NCI-H1105 (cell line): ENCODE results near the gene SEC61G.

Experiments
- DNase-seq: peaks from one replicate; lab custom pipeline; 2025; lab: John Stamatoyannopoulos, UW

The SEC61G gene

DNA sequence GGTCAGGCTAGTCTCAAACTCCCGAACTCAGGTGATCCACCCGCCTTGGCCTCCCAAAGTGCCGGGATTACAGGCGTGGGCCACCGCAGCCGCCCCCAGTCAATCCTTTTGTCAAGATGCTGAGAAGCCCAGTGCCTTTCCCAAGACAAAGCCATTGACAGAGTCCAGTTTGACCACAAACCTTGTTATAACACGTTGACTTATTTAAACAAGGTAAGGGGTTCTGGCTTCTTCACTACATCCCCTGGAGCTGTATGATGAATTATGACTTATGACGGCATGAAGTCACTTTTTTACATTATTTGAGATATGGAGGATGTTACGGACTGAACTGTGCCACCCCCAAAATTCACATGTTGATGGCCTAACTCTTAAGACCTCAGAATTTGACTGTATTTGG, 5.8 kb upstream of the SEC61G start:
- DNase-seq: no peak

DNA sequence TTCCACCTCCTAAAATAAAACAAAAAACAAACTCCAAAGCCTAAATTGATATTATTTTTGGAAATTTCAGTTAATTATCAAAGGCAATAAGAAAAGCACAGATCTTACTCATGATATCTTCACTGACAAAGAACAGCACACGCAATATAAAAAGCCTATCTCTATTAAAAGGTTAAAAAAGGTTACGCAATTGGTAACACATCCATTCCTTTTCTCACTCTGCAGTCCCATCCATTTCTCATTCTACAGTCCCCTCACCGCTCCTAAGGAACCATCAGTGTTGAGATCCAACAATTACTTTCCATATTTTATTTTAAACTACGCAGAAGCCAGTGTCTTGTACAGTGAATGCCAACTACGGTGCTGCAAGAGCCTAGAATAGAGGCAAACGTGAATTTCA, 1.3 kb downstream of the SEC61G start:
- no peak for DNase-seq

DNA sequence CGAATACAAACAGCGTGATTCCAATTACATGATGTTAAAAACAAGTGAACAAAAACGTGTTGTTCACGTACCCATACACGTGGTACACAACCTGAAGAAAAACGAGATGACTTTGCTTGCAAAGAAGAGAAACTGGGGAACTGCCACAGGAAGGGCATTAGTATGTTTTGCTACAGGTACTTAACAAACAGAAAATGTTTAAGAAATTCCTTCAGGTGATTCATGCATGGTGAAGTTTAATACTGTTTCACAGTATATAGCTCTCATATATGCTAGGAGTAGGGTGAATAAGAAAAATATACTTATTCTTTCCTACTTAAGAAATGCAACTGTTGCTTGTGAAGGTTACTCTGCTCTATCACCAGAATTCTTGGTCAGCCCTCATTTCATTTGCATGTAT, 9.8 kb downstream of the SEC61G start:
- DNase-seq: no peak

DNA sequence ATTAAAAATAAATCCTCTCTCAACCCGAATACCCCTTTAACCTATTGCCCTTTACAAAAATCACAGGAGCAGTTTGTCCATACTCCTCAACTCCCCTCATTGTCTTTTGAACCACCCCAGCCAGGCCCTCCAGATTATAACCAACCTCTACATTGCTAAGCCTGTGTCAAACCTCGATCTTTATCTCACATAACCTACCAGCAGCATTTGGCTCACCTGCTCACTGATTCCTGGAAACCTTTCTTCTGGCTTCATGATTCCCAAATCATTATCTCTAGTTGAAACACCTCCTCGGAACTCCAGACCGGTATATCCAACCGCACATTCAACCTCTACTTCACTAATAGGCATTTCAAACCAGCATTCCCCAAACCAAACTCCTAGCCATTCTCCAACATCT, 11.8 kb downstream of the SEC61G start:
- DNase-seq: no peak

DNA sequence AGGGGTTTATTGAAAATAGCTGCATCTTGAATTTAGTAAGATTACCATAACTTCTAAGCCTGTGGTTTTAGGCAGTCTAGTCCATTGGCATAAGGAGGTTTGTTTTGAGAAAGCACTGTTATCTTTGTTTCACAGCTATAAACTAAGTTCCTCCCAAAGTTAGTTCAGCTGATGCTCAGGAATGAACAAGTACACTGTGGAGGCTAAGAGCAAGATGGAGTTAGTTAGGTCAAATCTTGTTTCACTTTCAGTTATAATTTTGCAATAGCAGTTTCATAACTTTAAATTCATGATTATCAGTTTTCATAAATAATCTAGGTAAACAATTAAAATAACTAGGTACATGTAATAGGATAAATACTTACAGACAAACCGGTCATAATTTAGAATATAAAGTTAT, 15.4 kb downstream of the SEC61G start:
- DNase-seq: no peak

DNA sequence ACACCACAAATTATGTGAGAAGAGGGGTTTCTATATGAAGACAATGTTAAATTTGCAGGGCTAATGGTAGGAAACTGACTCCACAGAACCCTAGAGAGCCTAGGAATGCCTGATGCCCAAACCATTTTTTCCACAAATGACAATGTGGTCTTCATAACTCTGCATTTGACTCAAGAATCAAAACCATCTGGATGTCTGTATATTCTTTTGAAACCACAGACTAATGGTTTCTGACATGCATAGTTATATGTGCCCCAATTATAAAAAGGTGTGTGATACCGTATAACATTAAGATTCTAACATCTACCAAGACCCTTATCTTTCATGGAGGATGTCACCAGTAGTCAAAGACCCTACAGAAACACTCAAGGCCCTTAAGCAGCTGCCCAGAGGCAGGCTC, 20.3 kb downstream of the SEC61G start:
- no peak for DNase-seq

DNA sequence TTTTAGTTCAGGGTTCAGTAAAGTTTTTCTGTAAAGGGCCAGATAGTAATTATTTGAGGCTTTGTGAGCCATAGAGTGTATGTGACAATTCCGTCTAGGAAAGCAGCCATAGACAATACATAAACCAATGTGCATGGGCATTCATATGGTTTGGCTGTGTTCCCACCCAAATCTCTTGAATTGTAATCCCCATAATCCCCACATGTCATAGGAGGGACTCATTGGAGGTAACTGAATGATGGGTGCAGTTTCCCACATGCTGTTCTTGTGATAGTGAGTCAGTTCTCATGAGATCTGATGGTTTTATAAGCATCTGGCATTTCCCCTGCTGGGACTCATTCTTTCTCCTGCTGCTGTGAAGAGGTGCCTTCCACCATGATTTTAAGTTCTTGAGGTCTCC, 29.9 kb downstream of the SEC61G start:
- no peak for DNase-seq

DNA sequence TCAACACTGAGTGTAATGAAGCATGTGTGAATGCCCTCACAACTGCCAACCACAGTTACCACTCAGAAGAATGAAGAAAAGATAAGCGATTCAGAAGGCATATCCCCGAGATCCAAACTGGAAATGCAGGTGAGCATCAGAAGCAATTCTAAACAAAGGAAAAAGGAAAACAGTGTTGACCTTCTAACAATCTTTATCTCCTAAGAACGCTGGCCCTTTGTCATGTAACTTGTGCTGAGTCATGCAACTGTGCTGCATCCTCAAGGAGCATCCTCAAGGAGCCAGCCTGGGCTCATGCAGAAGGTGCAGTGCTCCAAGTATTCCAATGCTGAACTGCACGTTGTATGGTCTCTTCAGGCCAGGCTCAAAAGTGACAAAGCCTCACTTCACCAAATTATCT, 30.6 kb downstream of the SEC61G start:
- DNase-seq: no peak

DNA sequence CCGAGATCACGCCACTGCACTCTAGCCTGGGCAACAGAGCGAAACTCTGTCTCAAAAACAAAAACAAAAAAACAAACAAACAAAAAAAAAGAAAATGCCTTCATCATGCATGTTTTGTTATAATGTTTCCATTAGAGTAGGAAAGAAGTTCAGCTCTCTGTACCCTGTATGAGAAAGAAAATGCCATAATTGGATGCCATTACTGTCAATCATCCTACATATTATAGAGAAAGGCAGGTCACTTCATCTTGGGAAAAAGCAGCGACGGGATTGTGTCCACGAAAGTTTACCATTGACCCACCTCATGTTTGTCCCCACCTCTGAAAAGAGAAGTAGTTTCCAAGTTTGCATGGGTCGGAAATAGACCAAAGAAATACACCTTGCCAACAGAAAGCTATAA, 33.8 kb downstream of the SEC61G start:
- no peak for DNase-seq

DNA sequence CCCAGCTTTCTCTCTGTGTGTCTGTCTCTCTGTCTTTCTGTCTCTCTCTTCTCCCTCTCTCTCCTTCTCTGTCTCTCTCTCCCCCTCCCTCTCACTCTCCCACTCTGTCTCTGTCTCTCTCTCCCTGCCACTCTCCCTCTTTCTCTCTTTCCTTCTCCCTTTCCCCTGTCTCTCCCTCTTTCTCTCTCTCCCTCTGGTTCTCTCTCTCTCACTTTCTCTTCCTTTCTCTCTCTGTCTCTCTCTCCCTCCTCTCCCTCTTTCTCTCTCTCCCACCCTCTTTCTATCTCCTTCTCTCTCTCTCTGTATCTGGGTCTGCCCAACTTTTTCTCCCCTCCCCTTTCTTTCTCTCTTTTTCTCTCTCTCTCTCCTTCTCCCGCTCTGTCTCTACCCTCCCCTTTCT, 36.5 kb downstream of the SEC61G start:
- DNase-seq: no peak

DNA sequence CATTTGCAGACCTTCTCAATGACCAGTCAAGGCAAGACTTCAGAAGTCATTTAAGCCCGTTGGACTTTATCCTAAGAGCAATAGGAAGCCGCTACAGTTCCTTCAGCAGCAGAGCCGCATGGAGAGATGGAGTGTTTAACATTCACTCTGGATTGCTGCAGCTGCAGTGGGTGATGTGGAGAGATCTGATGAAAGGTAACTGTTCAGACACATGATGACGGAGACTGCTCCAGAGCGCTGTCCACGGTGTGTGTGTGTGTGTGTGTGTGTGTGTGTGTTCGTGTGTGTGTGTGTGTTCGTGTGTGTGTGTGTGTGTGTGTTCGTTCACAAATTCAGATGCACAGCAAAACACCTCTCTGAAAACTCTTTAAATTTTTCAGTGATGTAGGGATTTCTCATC, 37.0 kb downstream of the SEC61G start:
- DNase-seq: no peak

DNA sequence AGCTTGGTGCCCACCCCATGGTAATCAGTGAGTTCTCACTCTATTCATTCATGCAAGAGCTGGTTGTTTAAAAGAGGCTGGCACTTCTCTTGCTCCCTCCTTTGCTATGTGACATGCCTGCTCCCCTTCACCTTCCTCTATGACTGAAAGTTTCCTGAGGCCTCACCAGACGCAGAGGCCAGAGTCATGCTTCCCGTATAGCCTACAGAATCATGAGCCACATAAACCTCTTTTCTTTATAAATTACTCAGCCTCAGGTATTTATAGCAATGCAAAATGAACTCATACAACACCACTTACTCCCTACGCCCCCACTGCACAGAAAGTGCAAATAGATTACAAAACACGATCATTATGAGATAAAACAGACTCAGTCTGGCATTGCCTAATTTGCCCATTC, 39.0 kb downstream of the SEC61G start:
- no peak for DNase-seq

DNA sequence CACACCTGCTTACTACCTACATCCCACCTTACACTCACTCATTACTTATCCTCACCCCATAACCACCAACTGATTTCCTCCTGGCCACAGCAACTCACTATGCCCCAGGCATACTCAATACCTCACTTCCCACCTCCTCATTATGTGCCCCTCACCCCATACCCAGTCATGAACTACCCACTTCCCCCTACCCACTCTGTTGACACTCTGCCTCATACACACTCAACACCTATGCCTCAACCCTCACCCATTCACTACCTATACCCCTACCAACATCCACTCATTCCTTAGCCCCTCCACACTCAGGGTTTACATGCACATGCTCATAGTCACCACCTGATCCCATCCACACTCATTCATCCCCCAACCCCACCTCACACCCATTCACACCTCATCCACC, 39.6 kb downstream of the SEC61G start:
- no peak for DNase-seq

DNA sequence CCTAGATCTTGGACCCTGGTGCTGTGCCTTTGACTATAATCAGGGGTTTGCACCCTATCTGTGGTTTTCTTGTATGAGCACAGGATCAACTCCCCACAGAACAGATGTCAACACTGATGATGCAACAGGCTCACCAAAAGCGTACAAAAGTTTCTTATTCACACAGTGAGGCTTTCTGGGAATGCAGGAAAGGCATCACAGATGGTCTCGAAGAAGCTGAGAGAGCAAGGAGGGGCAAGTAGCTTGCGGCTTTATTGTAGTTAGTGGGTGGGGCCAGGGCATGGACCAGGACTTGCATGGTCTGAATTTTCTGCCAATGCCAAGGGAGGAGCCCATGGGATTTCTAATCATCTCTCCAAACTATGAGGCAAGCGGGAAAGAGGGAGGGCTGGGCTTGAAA, 46.2 kb downstream of the SEC61G start:
- DNase-seq: no peak

DNA sequence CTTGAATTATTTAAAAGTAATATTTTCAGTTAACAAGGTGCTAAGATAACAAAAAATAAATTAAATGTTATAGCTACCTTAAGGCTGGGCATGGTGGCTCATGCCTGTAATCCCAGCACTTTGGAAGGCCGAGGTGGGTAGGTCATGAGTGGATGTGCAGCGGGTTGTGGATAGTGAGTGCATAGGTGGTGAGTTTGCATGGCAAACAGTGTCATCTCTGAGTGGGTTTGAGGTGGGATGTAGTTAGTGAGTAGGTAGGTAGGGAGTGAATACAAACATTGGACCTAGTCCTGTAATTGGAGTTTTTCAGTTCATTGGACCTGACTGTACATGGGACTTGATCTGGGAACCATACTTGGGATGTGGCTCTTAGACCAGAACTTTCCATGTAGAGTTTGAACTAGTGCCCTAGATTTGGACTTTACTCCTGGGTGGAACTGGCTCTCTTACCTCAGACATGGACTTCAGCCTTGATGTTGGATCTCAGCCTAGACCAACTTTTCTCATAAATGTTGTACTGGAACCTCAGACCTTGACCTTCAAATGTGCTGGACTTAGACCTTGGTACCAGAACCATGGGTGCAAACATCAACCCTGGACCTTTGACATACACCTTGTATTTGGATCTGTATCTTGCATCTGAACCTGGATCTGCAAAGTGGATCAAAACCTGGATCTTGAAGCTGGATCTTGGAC, 47.0 kb downstream of the SEC61G start:
- DNase-seq: no peak

DNA sequence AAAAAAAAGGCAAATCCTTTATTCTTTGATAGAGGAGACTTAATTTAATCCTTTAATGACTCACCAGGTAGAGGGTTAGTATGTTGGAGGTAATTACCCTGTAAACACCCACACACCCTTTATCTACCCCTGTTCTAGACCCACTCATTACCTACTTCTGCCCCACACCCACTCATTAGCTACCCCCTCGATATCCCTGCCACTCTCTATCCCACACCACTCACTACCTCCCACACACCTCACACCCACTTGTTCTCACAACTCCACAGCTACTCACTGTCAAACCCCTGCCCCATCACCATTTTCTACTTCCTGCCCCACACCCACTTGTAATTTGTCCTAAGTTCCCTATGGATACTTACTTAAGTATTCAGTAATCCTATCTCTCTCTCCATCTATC, 49.7 kb downstream of the SEC61G start:
- no peak for DNase-seq

DNA sequence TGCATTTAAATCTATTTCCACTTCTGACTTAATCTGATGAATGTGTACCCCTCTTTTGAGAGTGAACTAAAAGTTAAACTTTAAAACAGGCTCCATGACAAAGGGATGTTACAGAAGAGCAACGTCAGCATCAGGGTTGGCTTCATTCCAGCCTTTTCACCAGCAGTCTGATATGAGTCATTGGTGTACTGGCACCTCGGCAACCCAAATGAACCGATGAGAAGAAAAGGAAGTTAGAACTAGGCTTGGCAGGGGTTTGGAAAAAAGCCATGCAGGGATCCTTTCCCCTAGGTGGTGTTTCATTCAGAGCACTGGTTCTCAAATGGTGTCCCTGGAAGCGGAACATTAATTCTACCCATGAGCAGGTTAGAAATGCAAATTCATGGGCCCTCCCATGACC, 53.6 kb downstream of the SEC61G start:
- DNase-seq: no peak

DNA sequence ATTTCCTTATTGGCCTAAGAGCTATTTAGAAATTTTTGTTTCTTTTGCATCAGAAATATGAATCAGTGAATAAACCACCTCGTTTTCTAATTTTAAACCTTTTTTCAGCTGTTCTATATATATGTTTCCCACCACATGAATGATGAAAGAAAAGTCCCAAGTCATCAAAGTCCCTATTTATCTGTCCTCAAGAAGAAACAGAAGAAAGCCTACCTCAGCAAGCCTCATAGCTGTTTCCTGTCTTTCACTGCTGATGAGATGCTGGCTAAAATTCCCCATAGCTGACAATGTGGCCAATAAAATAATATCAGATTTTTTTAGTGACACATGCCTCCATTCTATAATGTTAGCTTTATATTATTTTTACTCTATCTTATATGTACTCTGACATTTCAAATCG, 54.2 kb downstream of the SEC61G start:
- DNase-seq: no peak
